GM06990 (cell line): ENCODE results near the gene RANBP10.

Experiments
- DNase-seq: peaks from one replicate; pipeline ENCODE4 v3.0.0-alpha.2; 2011; ENCODE audit not compliant: insufficient read length; ENCODE audit errors: extremely low read depth
- H3K27me3 ChIP-seq: replicated peaks from 2 replicates; pipeline ENCODE4 v1.6.0; 2011; ENCODE audit warnings: low read length; ENCODE audit not compliant: control insufficient read depth, insufficient read depth
- H3K36me3 ChIP-seq: 2 replicates; pipeline ENCODE4 v1.5.1; 2011; ENCODE audit warnings: low read length; ENCODE audit not compliant: control insufficient read depth, insufficient read depth
- H3K4me3 ChIP-seq: replicated peaks from 2 replicates; pipeline ENCODE4 v1.5.1; 2011; ENCODE audit warnings: low read depth, mild to moderate bottlenecking, control low read depth, low read length
- CTCF ChIP-seq: IDR thresholded peaks from 2 replicates; pipeline ENCODE4 v1.5.1; 2011; ENCODE audit warnings: low read length, control low read depth, mild to moderate bottlenecking, inconsistent platforms; ENCODE audit not compliant: insufficient read depth, poor library complexity, severe bottlenecking

Gene RANBP10

GRCh38 chr16:67714522-67714921 is 91.8 kb downstream of the RANBP10 start:
- TF ChIP-seq CTCF = no peak
- no peak for DNase-seq
- H3K36me3 ChIP-seq = no peaks in the 10 kb centered on the region
- no peaks in the 10 kb centered on the region for H3K27me3 ChIP-seq
- no peak overlapping the region for H3K4me3 ChIP-seq

- no peak for DNase-seq
- Histone ChIP-seq H3K27me3 (no peaks in the 10 kb centered on the region), H3K4me3 (no peak overlapping the region), H3K36me3 (no peaks in the 10 kb centered on the region)
- no peak for TF ChIP-seq CTCF
Measured at GRCh38 chr16:67713647-67714273, 92.6 kb downstream of the RANBP10 start.

GRCh38 chr16:67710607-67711006 is 95.8 kb downstream of the RANBP10 start:
- H3K4me3 ChIP-seq = no peak overlapping the region
- TF ChIP-seq CTCF = no peak
- no peaks in the 10 kb centered on the region for H3K27me3 ChIP-seq
- no peaks in the 10 kb centered on the region for H3K36me3 ChIP-seq
- DNase-seq = no peak

GRCh38 chr16:67709050-67709449 is 97.3 kb downstream of the RANBP10 start:
- no peak for DNase-seq
- Histone ChIP-seq H3K4me3 (no peak overlapping the region), H3K27me3 (no peaks in the 10 kb centered on the region), H3K36me3 (no peaks in the 10 kb centered on the region)
- TF ChIP-seq CTCF = no peak

- H3K27me3 ChIP-seq = no peaks in the 10 kb centered on the region
- no peak for DNase-seq
- TF ChIP-seq CTCF = no peak
- no peaks in the 10 kb centered on the region for H3K36me3 ChIP-seq
- no peak overlapping the region for H3K4me3 ChIP-seq
Measured at GRCh38 chr16:67708368-67708771, 98.0 kb downstream of the RANBP10 start.

- DNase-seq = no peak
- no peaks in the 10 kb centered on the region for H3K27me3 ChIP-seq
Measured at GRCh38 chr16:67707790-67708189, 98.6 kb downstream of the RANBP10 start.

More at GRCh38 chr16:67707790-67708189, 98.6 kb downstream of the RANBP10 start:
- Histone ChIP-seq H3K4me3 (no peak overlapping the region), H3K36me3 (no peaks in the 10 kb centered on the region)
- TF ChIP-seq CTCF = no peak
